Neural progenitor cell (in vitro differentiated cells): ENCODE data around the gene SUMF1. TPM values are rescaled to one million over a fixed set of nuclear protein-coding genes. Genes with fewer than 3 reads are reported as not detected.

ENCODE experiments used
- DNase-seq: peaks from one replicate; pipeline ENCODE4 v3.0.0-alpha.2; 2016; ENCODE audit warnings: low spot score
- H2AFZ ChIP-seq: fragments of 200-600 bp; sonication (generic); replicated peaks from 2 replicates; pipeline ENCODE4 v1.6.1; 2016; ENCODE audit warnings: antibody characterized with exemption
- H3F3A ChIP-seq: fragments of 200-600 bp; sonication (generic); 2 replicates; pipeline ENCODE4 v1.6.1; 2016; ENCODE audit warnings: antibody characterized with exemption, low read depth
- H3K27ac ChIP-seq: fragments of 200-600 bp; sonication (generic); 2 replicates; pipeline ENCODE4 v1.5.1; 2016; ENCODE audit warnings: mild to moderate bottlenecking
- H3K27me3 ChIP-seq: fragments of 200-600 bp; sonication (generic); 2 replicates; pipeline ENCODE4 v1.6.1; 2016; ENCODE audit warnings: mild to moderate bottlenecking, moderate library complexity
- H3K36me3 ChIP-seq: fragments of 200-600 bp; sonication (generic); 2 replicates; pipeline ENCODE4 v1.5.1; 2016
- H3K4me1 ChIP-seq: fragments of 200-600 bp; sonication (generic); 2 replicates; pipeline ENCODE4 v1.6.1; 2016; ENCODE audit warnings: mixed run types
- H3K4me2 ChIP-seq: fragments of 200-600 bp; sonication (generic); 2 replicates; pipeline ENCODE4 v1.6.1; 2016
- H3K4me3 ChIP-seq: fragments of 200-600 bp; sonication (generic); 2 replicates; pipeline ENCODE4 v1.5.1; 2016
- H3K79me2 ChIP-seq: fragments of 200-600 bp; sonication (generic); 2 replicates; pipeline ENCODE4 v1.6.1; 2016; ENCODE audit warnings: low read depth
- H3K9ac ChIP-seq: fragments of 200-600 bp; sonication (generic); 2 replicates; pipeline ENCODE4 v1.6.1; 2016
- H3K9me3 ChIP-seq: fragments of 200-600 bp; sonication (generic); 2 replicates; pipeline ENCODE4 v1.5.1; 2016; ENCODE audit warnings: low read depth
- H4K20me1 ChIP-seq: fragments of 200-600 bp; sonication (generic); 2 replicates; pipeline ENCODE4 v1.6.1; 2016; ENCODE audit warnings: low read depth
- H3K27ac Mint-ChIP-seq: 3 replicates; pipeline ENCODE4 v1.8.0; 2021; ENCODE audit warnings: mixed read lengths
- H3K27me3 Mint-ChIP-seq: 2 replicates; pipeline ENCODE4 v1.8.0; 2022; ENCODE audit warnings: low read depth, mild to moderate bottlenecking, inconsistent platforms, moderate library complexity, mixed read lengths; ENCODE audit not compliant: insufficient read depth
- H3K36me3 Mint-ChIP-seq: 3 replicates; pipeline ENCODE4 v1.8.0; 2021; ENCODE audit warnings: mixed read lengths
- H3K4me1 Mint-ChIP-seq: 3 replicates; pipeline ENCODE4 v1.8.0; 2021; ENCODE audit warnings: mixed read lengths
- H3K4me3 Mint-ChIP-seq: 3 replicates; pipeline ENCODE4 v1.8.0; 2021; ENCODE audit warnings: mild to moderate bottlenecking, moderate library complexity, mixed read lengths
- H3K9me3 Mint-ChIP-seq: 3 replicates; pipeline ENCODE4 v1.8.0; 2020; ENCODE audit warnings: mixed read lengths
- CTCF ChIP-seq: fragments of 200-600 bp; sonication (generic); IDR thresholded peaks from 2 replicates; pipeline ENCODE4 v1.5.1; 2017; ENCODE audit warnings: antibody characterized with exemption, mild to moderate bottlenecking
- EZH2 ChIP-seq: fragments of 200-600 bp; sonication (generic); IDR thresholded peaks from 2 replicates; pipeline ENCODE4 v1.6.1; 2017; ENCODE audit warnings: antibody characterized with exemption, mild to moderate bottlenecking, moderate library complexity
- EZH2phosphoT487 ChIP-seq: fragments of 200-600 bp; sonication (generic); IDR thresholded peaks from 2 replicates; pipeline ENCODE4 v1.6.1; 2017; ENCODE audit warnings: antibody characterized with exemption
- total RNA-seq: library from RNA; depleted of rRNA; stranded (reverse); fragments of >200 nt; gene quantifications from 2 replicates; pipeline ENCODE4 v1.2.3, GENCODE V29; 2015; ENCODE audit warnings: low replicate concordance

SUMF1 gene
- total RNA-seq, 1 donor from 2014 or later: 10.6 TPM

- Histone ChIP-seq H3K4me2 (no peak overlapping the region), H3K9ac (no peak overlapping the region), H3K4me1 (no peaks in the 10 kb centered on the region), H3K27me3 (no peaks in the 10 kb centered on the region), H2AFZ (no peak overlapping the region), H3K36me3 (no peaks in the 10 kb centered on the region), H3K27ac (no peak overlapping the region), H3K79me2 (no peaks in the 10 kb centered on the region), H3K4me3 (no peak overlapping the region), H3F3A (no peaks in the 10 kb centered on the region), H3K9me3 (no peaks in the 10 kb centered on the region), H4K20me1 (no peaks in the 10 kb centered on the region)
- no peaks in the 10 kb centered on the region for H3K9me3 Mint-ChIP-seq
- H3K27ac Mint-ChIP-seq: no peak overlapping the region
- H3K4me1 Mint-ChIP-seq: peaks cover 20% of the 10 kb centered on the region
- TF ChIP-seq EZH2phosphoT487 (no peak), CTCF (no peak), EZH2 (no peak)
- peaks cover 2% of the 10 kb centered on the region for H3K36me3 Mint-ChIP-seq
- no peak overlapping the region for H3K4me3 Mint-ChIP-seq
- no peak for DNase-seq
- H3K27me3 Mint-ChIP-seq: no peaks in the 10 kb centered on the region
Measured at GRCh38 chr3:4356546-4357410, 110.3 kb downstream of the SUMF1 start.

- no peaks in the 10 kb centered on the region for H3K27me3 ChIP-seq
- no peak for DNase-seq
- H3K9me3 Mint-ChIP-seq: no peaks in the 10 kb centered on the region
Measured at GRCh38 chr3:4356220-4356540, 110.9 kb downstream of the SUMF1 start.

GRCh38 chr3:4355401-4356219, 111.5 kb downstream of the SUMF1 start:
- Histone ChIP-seq H3K9ac (no peak overlapping the region), H3K27me3 (no peaks in the 10 kb centered on the region), H2AFZ (no peak overlapping the region), H4K20me1 (no peaks in the 10 kb centered on the region), H3K79me2 (no peaks in the 10 kb centered on the region), H3K4me1 (no peaks in the 10 kb centered on the region), H3K36me3 (no peaks in the 10 kb centered on the region), H3K27ac (no peak overlapping the region), H3K4me2 (no peak overlapping the region), H3F3A (no peaks in the 10 kb centered on the region), H3K9me3 (no peaks in the 10 kb centered on the region), H3K4me3 (no peak overlapping the region)
- H3K36me3 Mint-ChIP-seq: peaks cover 2% of the 10 kb centered on the region
- peak overlapping the region; percentile 62 for H3K27ac Mint-ChIP-seq
- H3K9me3 Mint-ChIP-seq: no peaks in the 10 kb centered on the region
- H3K4me1 Mint-ChIP-seq: peaks cover 20% of the 10 kb centered on the region
- TF ChIP-seq EZH2: no peak
- TF ChIP-seq EZH2phosphoT487: no peak
- TF ChIP-seq CTCF: no peak
- H3K4me3 Mint-ChIP-seq: no peak overlapping the region
- DNase-seq: peak; percentile 8
- H3K27me3 Mint-ChIP-seq: no peaks in the 10 kb centered on the region

More at GRCh38 chr3:4356220-4356540, 110.9 kb downstream of the SUMF1 start:
- no peaks in the 10 kb centered on the region for H3K36me3 ChIP-seq
- H3F3A ChIP-seq: no peaks in the 10 kb centered on the region
- TF ChIP-seq EZH2: no peak
- no peak for TF ChIP-seq EZH2phosphoT487
- TF ChIP-seq CTCF: no peak
- Mint-ChIP-seq H3K27me3 (no peaks in the 10 kb centered on the region), H3K4me3 (no peak overlapping the region), H3K27ac (no peak overlapping the region), H3K4me1 (peaks cover 20% of the 10 kb centered on the region), H3K36me3 (peaks cover 2% of the 10 kb centered on the region)
- H3K9me3 ChIP-seq: no peaks in the 10 kb centered on the region
- no peak overlapping the region for H3K4me3 ChIP-seq
- H3K4me2 ChIP-seq: no peak overlapping the region
- H3K4me1 ChIP-seq: no peaks in the 10 kb centered on the region
- no peaks in the 10 kb centered on the region for H3K79me2 ChIP-seq
- no peak overlapping the region for H3K27ac ChIP-seq
- H4K20me1 ChIP-seq: no peaks in the 10 kb centered on the region
- no peak overlapping the region for H3K9ac ChIP-seq
- no peak overlapping the region for H2AFZ ChIP-seq
